GM19240 (cell line): Measurements from ENCODE around the gene NUDCD3.
A peak's percentile ranks its signal among the peaks of the same experiment; 100 is the strongest.

Experiments
- DNase-seq: peaks from one replicate; pipeline ENCODE4 v3.0.0; 2011; ENCODE audit warnings: low spot score; ENCODE audit not compliant: insufficient read length

NUDCD3 gene

DNA sequence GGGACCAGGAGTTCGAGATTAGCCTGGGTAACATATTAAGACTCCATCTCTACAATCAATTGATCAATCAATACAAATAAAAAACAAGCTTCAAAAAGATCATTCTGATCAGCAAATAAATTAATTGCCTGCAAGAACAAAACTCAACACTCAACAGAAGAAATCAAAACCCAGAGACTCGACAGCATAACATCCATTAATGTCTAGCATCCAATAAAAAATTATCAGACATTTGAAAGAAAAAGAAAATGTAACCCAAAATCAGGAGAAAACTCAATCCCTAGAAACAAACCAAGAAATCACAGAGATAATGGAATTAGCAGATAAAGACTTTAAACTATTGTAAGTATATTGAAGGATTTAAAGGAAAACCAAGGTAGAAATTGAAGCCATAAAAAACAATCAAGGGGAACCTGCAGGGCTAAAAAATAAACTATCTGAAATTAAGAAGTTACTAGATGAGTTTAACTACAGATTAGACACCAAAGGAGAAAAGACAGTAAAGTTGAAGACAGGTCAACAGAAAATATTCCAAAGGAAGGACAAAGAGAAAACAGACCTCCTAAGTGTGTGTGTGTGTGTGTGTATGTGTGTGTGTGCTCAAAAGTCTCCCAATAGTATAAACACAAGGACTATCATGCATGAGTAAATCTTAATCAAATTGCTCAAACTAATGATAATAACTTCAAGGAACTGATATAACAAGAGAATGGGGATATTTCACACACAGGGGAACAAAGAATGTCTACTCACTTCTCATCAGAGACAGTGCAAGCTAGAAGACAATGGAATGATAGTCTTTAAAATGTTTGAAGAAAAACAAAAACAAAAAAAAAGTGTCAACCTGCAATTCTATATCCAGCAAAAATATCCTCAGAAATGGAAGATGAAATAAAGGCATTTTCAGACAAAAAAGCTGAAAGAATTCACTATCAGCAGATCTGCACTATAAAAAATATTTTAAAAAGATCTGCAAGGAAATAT lies 7.7 kb downstream of the NUDCD3 start:
- no peak for DNase-seq

DNA sequence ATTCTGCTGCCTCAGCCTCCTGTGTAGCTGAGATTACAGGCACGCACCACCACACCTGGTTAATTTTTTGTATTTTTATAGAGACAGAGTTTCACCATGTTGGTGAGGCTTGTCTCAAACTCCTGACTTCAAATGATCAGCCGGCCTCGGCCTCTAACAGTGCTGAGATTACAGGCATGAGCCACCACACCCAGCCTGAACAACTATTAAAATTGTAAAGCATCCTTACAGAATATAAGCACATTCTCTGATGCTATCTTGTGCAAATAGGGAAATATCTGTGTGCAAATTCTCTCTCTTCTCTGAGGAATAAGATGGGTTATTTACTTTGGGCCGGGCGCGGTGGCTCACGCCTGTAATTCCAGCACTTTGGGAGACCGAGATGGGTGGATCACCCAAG lies 12.5 kb downstream of the NUDCD3 start:
- no peak for DNase-seq

DNA sequence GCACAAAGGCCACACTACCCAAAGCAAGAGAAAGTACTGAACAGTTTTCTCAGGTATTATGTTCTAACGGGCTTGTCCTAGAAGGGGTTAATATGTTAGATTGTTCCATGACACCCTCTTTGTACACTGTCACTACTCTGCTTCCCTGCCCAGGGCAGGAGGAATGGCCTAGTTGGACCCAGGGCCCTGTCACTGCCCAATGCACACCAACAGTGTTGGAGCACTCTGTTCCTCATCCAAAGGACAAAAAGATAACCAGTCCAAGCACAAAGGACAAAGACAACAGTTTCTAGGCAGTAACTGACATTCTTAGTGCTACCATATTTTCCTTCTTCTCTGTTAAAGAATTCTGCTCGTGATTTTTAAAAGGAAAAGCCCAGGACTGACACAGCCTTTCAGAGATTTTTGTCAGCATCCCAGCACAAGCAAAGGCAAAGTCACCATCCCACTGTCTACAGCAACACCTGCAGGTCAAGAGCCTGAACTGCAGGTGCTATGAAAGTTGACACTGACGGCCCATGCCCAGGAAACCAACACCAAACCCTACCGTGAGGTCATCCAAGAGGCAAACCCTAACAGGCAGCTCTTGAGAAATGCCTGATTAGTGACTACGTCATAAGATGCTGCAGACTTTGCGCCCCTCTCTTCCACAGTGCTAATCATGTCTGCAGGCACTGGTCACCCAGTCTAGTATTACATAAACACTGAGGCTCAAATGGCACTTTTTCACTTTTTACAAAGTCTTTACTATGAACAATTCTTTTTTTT lies 13.2 kb downstream of the NUDCD3 start:
- DNase-seq: peak; percentile 6

DNA sequence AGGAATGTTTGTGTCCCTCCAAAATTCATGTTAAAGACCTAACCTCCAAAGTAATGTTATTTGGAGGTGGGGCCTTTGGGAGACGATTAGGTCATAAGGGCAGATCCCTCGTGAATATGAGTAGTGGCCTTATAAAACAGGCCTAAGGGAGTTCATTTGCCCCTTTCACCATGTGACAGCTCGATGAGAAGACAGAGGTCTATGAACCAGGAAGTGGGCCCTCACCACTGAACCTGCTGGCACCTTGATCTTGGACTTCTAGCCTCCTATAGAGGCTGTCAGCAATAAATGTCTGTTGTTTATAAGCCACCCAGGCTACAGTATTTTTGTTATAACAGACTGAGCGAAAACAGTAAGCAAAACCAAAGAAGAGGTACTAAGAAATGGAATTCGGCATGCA lies 14.1 kb downstream of the NUDCD3 start:
- no peak for DNase-seq

DNA sequence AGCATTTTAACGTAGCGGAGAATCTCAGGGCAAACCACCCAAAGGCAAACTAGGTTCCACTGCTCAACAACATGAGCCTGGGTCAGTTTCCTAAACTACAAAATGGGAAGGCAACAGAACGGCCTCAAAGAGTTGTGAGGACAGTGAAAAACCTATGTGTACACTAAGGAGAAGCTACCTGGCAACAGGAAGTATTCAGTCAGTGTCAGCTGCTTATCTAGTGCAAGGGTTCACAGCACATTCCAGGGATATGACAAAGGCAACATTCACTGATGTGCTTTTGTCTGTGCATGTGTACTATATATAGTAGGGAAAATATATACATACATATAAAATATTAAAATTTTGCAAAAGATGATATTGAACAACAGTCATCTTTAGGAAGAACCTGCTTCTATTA lies 17.2 kb downstream of the NUDCD3 start:
- no peak for DNase-seq

DNA sequence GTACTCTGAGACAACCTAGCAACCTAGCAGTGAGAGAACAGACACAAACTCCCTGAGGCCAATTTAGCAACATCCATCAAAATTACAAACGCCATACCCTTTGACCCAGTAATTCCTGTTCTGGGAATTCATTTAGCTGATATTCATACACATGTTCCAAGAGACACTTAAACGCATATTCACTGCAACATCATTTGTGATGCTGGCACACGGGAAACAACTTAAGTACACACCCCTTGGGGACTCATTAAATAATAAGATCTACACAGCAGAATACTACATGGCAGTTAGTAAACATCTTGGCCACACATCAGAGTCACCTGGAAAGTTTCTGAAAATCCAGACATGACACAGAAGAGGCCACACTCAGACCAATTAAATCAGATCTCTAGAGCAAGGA lies 17.6 kb downstream of the NUDCD3 start:
- DNase-seq: no peak

DNA sequence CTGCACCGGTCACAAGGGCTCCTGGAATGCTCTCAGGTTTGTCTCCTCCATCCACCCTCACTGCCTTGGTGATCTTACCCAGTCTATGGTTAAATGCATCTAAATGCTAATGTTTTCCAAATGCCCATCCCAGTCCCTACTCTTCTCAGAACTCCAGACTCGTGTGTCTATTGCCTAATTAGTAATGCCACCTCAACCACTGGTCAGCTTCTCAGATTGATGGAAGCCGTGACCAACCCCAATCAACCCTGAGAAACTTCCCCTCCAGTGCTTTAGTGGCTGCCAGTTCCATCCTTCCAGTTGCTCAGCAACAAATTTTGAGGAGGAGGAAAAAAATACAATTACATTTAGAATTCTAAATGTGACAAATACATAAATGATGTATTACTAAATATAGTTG lies 18.6 kb downstream of the NUDCD3 start:
- no peak for DNase-seq

DNA sequence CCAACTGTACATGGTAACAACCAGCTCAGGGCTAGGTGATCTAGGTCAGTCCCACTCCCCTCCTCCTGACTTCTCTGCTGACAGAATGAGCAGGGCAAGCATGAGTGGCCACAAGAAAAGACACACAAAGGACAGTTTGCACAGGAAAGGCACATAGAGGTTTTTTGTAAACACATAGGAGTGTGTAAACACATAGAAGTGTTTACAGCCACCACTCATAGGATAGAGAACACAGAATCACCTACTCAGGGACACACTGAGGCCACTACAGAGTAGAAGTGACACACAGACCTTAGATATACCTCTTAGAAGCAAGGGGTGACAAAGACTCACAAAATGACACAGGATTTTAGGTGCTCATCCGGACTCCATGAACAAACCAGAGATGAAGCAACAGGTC lies 19.0 kb downstream of the NUDCD3 start:
- no peak for DNase-seq

DNA sequence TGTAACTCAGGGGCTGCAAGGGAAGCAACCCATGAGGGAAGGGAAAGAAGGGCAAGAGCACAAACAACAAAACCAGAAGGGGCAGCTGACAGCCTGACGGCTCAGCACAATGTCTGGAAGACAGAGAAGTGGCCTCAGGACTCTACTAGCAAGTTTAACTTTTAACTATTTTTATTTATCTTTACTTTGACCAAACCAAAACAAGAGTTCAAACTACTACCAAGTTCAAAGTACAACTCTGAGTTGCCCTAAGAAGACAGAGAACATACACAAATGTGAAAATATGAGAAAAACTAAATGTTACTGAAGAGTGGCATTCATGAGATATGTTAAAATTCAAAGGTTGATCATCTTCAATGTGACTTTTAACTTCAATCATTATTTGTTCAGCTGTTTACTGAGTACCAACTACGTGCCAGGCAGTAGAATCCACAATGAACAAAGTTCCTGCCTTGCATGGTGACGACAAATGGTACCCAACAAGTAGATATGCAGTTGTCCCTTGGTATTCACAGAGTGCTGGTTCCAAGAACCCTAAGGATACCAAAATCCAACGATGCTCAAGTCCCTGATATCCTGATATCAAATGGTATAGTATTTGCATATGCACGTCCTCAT lies 19.7 kb downstream of the NUDCD3 start:
- no peak for DNase-seq

DNA sequence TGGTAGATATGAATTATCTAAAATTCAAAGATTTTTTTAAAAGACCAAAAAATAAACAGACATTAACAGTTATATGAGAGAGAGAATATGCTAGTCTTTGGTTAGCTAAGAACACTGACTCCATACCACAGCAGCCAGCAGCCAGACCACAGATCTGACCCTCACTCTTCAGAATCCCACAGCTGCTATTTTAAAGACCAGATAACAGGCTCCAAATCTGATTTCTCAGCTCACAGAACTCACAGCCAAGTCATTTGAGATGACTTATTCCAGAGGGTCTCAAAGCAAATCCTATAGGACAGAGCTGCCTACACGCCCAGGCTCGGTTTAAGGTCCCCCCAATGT lies 20.4 kb downstream of the NUDCD3 start:
- no peak for DNase-seq

DNA sequence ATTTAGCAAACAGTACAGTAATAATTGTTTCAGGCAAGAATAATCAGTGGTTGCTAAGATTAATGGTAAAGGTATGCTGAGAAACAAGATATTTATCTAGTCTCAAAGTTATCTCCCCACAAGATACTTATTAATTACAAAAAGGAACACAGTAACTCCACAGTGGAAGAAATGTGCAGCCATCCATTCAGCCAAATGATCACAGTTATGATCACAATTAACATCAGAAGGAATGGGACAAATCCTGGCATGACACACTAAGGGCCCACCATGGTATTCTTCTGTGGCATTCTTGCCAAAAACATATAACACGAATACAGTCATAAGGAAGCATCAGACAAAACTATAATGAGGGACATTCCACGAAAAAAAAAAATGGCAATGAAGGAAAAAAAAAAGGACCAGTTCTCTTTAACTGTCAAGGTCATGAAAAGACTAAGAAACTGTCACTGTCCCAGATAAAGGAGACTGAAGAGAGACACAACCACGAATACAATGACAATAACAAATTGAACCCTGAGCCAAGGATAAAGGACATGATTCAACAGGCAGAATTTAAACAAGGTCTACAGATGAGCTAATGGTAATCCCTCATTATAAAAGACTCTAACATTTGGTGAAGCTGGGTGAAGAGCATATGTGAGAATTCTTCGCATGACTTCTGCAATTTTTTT lies 20.9 kb downstream of the NUDCD3 start:
- DNase-seq: no peak

DNA sequence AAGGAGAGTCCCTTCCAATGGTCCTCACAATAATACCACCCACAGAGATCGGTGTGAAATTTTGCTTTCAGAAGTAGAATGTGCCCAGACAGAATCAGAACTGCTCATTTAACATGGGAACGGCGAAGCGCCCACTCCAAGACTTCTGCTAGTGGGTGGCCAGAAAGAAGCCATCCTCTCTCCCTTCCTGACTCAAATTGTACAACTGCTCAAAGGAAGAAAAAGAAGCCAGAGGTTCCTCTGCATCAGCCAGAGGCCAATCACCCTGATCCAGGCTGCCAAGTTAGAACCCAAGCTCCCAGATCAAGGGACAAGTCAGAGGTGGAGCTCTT lies 23.3 kb downstream of the NUDCD3 start:
- DNase-seq: no peak

DNA sequence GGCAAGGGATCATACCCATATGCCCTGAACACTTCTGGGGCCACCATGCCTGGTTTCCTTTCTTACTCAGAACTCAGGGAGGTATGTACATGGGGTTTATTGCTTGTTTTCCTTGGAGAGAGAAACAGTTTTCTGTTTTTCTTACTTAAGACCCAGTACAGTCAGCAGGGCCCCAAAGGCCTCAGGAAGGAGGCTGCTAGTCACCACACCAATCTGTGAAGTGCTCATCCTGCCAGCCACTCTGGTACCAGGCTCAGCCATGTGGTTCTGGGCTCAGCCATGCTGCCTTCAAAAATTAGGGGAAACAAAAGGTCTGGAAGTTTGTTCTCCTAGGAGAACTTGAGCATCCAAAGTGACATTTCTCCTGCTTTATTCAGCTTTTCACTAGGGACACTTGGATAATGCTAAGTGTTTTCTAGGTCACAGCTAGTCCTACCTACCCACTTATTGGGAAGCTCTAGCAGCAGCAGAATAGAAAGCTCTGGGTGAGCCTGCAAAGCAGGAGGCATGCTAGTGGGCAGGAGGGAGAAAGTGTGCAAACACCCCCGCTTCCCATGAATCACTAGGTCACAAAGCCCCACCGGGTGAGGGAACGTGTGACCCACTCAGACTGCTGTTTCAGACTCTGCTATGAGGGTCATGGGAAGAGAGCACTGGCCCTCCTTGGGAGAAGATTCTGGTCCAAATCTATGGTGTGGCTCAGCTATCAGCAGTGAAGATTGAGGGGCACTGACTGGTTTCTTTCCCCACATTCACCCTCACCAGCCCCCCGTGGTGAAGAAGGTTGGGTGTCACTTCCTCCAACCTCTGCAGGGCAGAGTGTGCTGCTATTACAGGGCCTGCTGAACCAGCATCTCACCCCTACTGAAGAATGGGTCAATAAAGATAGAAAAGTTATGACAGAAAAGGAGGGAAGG lies 23.9 kb downstream of the NUDCD3 start:
- DNase-seq: no peak

DNA sequence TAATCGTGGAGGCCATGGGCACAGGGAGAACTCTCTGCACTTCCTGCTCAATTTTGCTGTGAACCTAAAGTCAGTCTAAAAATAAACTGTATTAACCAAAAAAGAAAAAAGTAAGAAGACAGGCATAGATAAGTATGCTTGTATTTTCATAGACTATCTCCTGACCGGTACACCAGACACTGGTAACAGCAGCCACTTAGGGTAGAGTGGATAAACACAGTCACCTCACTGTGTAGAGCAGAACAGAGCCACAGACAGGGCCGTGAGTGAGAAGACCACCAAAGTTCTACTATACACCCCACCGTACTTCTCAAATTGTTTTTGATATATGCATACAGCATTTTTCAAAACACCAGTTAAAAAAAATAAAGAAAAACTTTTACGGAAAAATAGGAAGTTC lies 25.0 kb downstream of the NUDCD3 start:
- DNase-seq: no peak

DNA sequence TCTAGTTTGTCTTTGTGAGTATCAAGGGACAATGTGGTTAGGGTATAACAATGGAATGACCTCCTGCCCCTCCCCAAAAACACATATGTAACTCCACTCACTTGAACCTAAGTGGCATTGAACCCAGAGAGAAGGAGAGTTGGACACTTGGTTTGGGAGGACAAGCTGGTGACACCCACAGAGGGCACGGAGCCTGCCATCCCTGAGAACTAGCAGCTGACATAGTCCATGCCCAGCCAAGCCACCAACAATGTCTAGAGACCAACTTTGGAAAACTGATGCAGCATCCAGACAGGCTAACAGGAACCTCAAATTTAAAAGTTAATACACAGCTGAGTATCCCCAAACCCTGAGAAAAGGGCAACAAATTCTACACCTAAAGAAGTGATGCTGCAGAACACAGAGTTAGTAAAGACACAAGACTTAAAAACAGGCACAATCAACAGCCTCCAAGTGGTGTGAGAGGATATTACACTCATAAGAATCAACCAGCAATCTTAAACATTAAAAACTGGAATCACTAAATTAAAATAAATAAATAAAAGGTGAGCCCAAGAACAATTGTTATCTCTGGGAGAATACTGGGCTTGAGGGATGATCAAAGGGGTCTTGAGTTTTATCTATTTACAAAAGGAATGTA lies 27.2 kb downstream of the NUDCD3 start:
- no peak for DNase-seq

DNA sequence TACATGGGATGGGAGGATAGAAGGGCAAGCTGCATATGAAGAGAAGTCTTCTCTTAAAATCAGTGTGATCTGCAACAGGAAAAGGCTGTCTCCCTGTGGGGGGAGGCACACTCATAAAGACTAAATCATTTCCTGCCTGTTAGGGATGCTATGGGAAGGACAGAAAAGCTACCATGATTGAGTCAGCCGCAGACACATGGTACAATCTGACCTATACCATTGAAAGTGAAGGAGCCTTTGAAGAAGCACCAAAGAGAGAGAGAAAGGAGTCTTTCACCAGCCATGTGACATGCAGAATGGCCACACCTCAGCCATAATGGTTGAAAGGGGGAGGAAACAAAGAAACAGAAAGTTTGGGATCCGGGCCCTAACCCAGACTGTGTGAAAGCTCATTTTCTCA lies 29.1 kb downstream of the NUDCD3 start:
- DNase-seq: peak; percentile 3

DNA sequence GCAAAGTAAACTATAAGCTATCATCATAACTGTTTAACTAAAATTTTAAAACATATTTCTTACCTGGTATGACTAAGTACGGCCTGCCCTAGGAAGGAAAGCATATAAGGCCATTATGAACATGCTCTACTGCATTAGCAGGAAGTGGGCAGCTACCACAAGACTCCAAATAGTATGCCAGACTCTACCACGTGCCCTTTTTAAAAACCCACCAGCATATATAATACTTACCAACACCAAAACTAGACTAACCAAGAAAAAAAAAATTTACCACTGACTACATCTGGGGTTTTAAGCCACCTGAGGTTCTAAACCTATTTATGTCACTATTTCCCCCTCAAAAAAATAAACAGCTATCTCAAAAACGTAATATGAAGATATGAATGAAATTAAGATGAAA lies 30.1 kb downstream of the NUDCD3 start:
- DNase-seq: peak; percentile 34

DNA sequence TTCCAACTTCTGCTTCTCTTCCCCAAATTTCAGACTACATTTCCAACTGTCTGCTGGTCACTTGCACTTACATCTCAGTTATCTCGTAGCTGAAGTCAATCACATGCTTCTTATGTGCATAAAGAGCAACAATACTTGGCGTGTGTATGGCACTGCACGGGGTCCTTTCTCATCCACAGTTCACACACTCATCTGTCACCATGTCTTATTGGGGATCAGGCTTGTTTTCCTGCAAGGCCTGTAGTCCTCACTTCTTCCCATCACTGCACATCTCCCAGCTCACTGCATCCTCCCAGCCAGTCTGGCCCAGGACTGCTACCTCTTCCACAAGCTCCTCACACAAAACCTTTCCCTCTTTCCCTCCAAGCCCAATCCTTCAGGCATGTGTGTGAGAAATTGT lies 35.3 kb downstream of the NUDCD3 start:
- no peak for DNase-seq

DNA sequence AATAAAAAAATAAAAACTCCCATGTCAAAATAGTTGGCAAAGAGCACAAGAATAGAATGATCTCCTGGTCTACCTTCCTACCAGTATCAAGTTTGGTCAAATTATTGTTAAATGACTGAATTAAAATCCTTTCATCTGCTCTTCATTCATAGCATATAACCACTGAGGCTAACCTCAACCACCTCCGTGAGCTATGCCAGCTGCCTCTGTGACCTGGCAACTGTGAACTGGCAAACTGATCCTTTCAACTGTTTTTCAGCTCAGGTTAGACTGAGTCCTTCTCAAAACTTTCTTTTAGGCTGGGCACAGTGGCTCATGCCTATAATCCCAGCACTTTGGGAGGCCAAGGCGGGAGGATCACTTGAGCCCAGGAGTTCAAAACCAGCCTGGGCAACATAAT lies 36.1 kb downstream of the NUDCD3 start:
- no peak for DNase-seq

DNA sequence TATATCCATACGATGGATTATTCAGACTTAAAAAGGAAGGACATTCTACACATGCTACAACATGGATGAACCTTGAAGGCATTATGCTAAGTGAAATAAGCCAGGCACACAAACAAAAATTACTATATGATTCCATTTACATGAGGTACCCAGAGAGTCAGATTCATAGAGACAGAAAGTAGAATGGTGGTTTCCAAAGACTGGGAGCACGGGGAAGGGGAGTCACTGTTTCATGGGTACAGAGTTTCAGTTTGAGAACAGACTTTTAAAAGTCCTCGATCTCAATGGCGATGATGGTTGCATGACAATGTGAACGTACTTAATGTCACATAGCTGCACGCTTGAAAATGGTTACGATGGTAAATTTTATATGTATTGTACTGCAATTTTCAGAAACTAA lies 39.3 kb downstream of the NUDCD3 start:
- no peak for DNase-seq
